CD4-positive, CD25-positive, alpha-beta regulatory T cell (primary cell): ENCODE results near the gene SOD2. TPM values are rescaled to one million over a fixed set of nuclear protein-coding genes. Genes with fewer than 3 reads are reported as not detected.

Source experiments
- ATAC-seq, 2 donors: fragments of 150-1000 bp; cut with Tn5 transposase; one replicate each; pipeline ENCODE4 v1.10.0; 2021; ENCODE audit warnings: low read depth in 2 of 2, moderate number of reproducible peaks in 2 of 2, moderate library complexity in 1 of 2
- DNase-seq, 3 donors: peaks; one replicate each; pipeline versions ENCODE4 v3.0.0 to v3.0.0-alpha.2; 2012 to 2022; ENCODE audit warnings: mixed read lengths in 1 of 3
- H3K27ac ChIP-seq: one replicate; pipeline ENCODE4 v1.7.0; 2013; ENCODE audit warnings: mild to moderate bottlenecking, low read length; ENCODE audit not compliant: insufficient read depth, poor library complexity, severe bottlenecking
- H3K27me3 ChIP-seq: one replicate; pipeline ENCODE4 v1.7.0; 2013; ENCODE audit warnings: low read length; ENCODE audit not compliant: control insufficient read depth, insufficient read depth
- H3K36me3 ChIP-seq: one replicate; pipeline ENCODE4 v1.7.0; 2013; ENCODE audit warnings: mild to moderate bottlenecking, low read length, moderate library complexity; ENCODE audit not compliant: control insufficient read depth, insufficient read depth
- H3K4me1 ChIP-seq: 2 replicates; pipeline ENCODE4 v1.7.0; 2013; ENCODE audit warnings: mild to moderate bottlenecking, low read length; ENCODE audit not compliant: insufficient read depth, control insufficient read depth, poor library complexity, severe bottlenecking
- H3K4me3 ChIP-seq: one replicate; pipeline ENCODE4 v1.7.0; 2013; ENCODE audit warnings: low read depth, mild to moderate bottlenecking, low read length, moderate library complexity
- H3K9me3 ChIP-seq, 2 experiments: 1 replicate in 1 of 2; 2 replicates in 1 of 2; pipeline ENCODE4 v1.7.0; 2013; ENCODE audit warnings: low read length in 2 of 2, mild to moderate bottlenecking in 1 of 2, moderate library complexity in 1 of 2; ENCODE audit not compliant: control insufficient read depth in 2 of 2
- H3K27ac Mint-ChIP-seq, 3 donors: one replicate each; pipeline ENCODE4 v1.8.0; 2020 to 2022; ENCODE audit warnings: mild to moderate bottlenecking in 3 of 3, mixed read lengths in 3 of 3, moderate library complexity in 2 of 3
- H3K27me3 Mint-ChIP-seq: one replicate; pipeline ENCODE4 v1.8.0; 2022; ENCODE audit warnings: mild to moderate bottlenecking, mixed read lengths
- H3K36me3 Mint-ChIP-seq: one replicate; pipeline ENCODE4 v1.8.0; 2020; ENCODE audit warnings: mixed read lengths
- H3K4me1 Mint-ChIP-seq, 4 donors: one replicate each; pipeline ENCODE4 v1.8.0; 2020 to 2022; ENCODE audit warnings: mixed read lengths in 4 of 4, mild to moderate bottlenecking in 1 of 4
- H3K4me3 Mint-ChIP-seq, 4 donors: one replicate each; pipeline ENCODE4 v1.8.0; 2020 to 2022; ENCODE audit warnings: mild to moderate bottlenecking in 4 of 4, mixed read lengths in 4 of 4, moderate library complexity in 3 of 4
- H3K9me3 Mint-ChIP-seq, 7 donors: one replicate each; pipeline ENCODE4 v1.8.0; 2020 to 2022; ENCODE audit warnings: mixed read lengths in 7 of 7, mild to moderate bottlenecking in 3 of 7, moderate library complexity in 2 of 7
- polyA plus RNA-seq, 4 donors: library from polyadenylated mRNA; unstranded; fragments of 300-500 nt; fragmentation: Illumina TruSeq; gene quantifications; one replicate each; pipeline ENCODE4 v1.2.3, GENCODE V29; 2021
- total RNA-seq: library from RNA; stranded (reverse); gene quantifications from one replicate; pipeline ENCODE4 v1.2.3, GENCODE V29; 2022

Gene SOD2
- total and polyA plus RNA-seq, 5 donors from 2014 or later, result 112 to 187 (median 136) TPM

GRCh38 chr6:159682295-159682694 is 10.7 kb downstream of the SOD2 start:
- H3K27ac Mint-ChIP-seq, result no peak overlapping the region
- no peak overlapping the region for H3K4me3 Mint-ChIP-seq
- H3K4me1 Mint-ChIP-seq, result peaks cover 8 to 43% (median 27%) of the 10 kb centered on the region in 4 donors
- Histone ChIP-seq H3K4me1 (peaks cover 7% of the 10 kb centered on the region), H3K27me3 (no peaks in the 10 kb centered on the region), H3K27ac (no peak overlapping the region), H3K9me3 (no peaks in the 10 kb centered on the region), H3K36me3 (peaks cover 74% of the 10 kb centered on the region), H3K4me3 (no peak overlapping the region)
- no peaks in the 10 kb centered on the region for H3K27me3 Mint-ChIP-seq
- ATAC-seq (no peak), DNase-seq (no peak)
- no peaks in the 10 kb centered on the region for H3K9me3 Mint-ChIP-seq
- H3K36me3 Mint-ChIP-seq, result peaks cover 50% of the 10 kb centered on the region

DNA sequence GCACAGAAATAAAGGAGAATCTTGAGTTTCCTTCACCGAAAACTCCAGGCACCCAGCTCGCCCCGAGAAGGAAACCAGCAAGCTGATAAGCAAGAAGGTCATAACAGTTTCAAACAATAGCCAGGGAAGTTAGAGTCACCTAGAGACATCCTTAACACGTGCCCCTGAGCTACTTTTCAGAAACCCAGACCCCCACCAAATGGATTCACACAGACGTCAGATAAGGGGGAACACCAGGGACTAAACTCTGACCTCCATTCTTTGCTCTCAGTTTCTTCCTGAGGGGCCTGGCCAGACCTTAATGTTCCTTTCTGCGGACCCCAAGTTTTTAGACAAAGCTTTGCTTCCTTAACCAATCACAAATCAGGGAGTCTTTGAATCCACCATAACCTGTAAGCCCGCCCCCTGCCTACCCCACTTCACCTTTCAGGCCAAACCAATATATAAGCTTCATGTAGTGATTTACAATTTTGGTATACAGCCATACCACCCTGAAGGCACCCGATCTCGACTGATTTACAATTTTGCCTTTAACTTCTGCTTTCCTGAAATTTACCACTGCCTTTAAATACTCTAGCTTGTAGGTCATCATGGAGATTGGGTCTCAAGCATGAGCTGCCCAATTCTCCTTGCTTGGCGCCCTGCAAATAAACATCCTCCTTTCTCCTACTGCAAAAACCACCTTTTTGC is 11.7 kb downstream of the SOD2 start:
- H3K4me1 ChIP-seq, result no peaks in the 10 kb centered on the region
- no peaks in the 10 kb centered on the region for H3K9me3 ChIP-seq
- H3K4me3 Mint-ChIP-seq, result no peak overlapping the region
- no peaks in the 10 kb centered on the region for H3K27me3 ChIP-seq
- no peaks in the 10 kb centered on the region for H3K9me3 Mint-ChIP-seq
- H3K36me3 Mint-ChIP-seq, result peaks cover 44% of the 10 kb centered on the region
- H3K4me1 Mint-ChIP-seq, result peaks cover 8 to 35% (median 20%) of the 10 kb centered on the region in 4 donors
- ATAC-seq, result no peak
- H3K27me3 Mint-ChIP-seq, result no peaks in the 10 kb centered on the region
- H3K36me3 ChIP-seq, result peaks cover 65% of the 10 kb centered on the region
- H3K27ac Mint-ChIP-seq, result peak overlapping the region in 1 of 3 donors; percentile 54
- DNase-seq, result no peak
- no peak overlapping the region for H3K27ac ChIP-seq
- no peak overlapping the region for H3K4me3 ChIP-seq

DNA sequence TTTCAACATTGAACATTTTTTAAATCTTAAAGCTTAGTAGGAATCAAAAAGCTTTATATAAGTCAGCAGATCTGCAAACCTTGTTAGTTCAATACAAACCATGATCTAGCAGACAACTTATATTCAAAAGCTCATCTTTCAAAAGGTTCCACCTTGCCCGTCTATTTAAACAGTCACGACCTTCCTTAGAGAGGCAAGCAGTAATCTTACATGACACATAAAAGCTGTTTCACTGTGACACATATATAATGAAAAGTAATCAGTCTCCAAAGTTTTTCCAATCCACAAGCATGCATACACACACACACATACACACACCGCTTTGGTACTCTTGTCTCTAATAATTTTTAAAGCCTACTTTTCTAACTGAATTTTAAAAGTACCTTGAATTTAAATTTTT is 12.9 kb downstream of the SOD2 start:
- Mint-ChIP-seq H3K4me3 (no peak overlapping the region), H3K36me3 (peaks cover 37% of the 10 kb centered on the region), H3K27ac (peak overlapping the region; percentile 21 to 35 (median 29)), H3K9me3 (peaks cover 0 to 3% (median 0%) of the 10 kb centered on the region in 7 donors), H3K4me1 (peaks cover 8 to 29% (median 14%) of the 10 kb centered on the region in 4 donors), H3K27me3 (no peaks in the 10 kb centered on the region)
- H3K9me3 ChIP-seq, result no peaks in the 10 kb centered on the region
- H3K36me3 ChIP-seq, result peaks cover 57% of the 10 kb centered on the region
- no peak overlapping the region for H3K4me3 ChIP-seq
- no peak for DNase-seq
- no peaks in the 10 kb centered on the region for H3K27me3 ChIP-seq
- ATAC-seq, result no peak
- H3K4me1 ChIP-seq, result no peaks in the 10 kb centered on the region
- H3K27ac ChIP-seq, result no peak overlapping the region

DNA sequence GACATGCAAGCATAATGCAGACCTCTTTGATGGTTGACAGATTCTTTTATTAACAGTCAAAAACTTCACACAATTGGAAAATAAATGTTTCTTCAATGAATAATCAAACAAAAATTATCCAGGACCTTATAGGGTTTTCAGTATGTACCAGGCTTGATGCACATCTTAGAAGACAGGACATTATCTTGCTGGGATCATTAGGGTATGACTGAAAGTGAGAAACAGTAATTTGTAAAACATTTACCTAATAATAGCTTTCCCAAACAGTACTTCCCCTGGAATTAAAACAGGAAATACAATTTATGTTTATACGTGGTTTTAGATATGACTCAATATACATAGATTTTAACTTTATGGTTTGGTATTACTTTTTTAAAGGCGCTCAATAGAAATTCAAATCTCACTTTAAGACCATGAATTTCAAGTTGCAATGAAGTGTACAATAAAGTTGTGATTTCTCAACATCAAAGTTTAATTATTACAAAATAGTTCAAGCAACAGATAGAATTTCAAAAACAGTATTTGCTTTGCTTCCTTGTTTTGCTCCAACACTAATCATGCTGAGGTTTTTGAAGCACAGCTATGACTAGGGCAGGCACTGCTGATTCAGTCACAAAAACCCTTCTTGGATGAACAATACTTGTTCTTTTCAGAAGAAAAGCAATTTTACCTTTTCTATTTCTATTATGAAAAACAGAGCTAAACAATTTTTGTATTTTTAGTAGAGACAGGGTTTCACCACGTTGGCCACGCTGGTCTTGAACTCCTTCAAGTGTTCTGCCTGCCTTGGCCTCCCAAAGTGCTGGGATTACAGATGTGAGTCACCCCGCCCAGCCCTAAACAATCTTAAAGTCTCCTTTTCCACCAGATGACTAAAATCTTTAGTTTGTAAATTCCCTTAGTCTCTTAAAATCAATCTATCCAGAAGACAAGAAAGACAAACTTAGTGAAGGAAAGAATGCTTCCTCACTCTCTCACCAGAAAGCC is 13.7 kb downstream of the SOD2 start:
- Histone ChIP-seq H3K27ac (no peak overlapping the region), H3K9me3 (no peaks in the 10 kb centered on the region), H3K4me3 (no peak overlapping the region), H3K27me3 (no peaks in the 10 kb centered on the region), H3K4me1 (no peaks in the 10 kb centered on the region), H3K36me3 (peaks cover 50% of the 10 kb centered on the region)
- H3K27me3 Mint-ChIP-seq, result no peaks in the 10 kb centered on the region
- peaks cover 3 to 25% (median 14%) of the 10 kb centered on the region in 4 donors for H3K4me1 Mint-ChIP-seq
- DNase-seq, result no peak
- peak overlapping the region; percentile 21 to 35 (median 29) for H3K27ac Mint-ChIP-seq
- H3K4me3 Mint-ChIP-seq, result no peak overlapping the region
- ATAC-seq, result no peak
- peaks cover 37% of the 10 kb centered on the region for H3K36me3 Mint-ChIP-seq
- peaks cover 0 to 3% (median 0%) of the 10 kb centered on the region in 7 donors for H3K9me3 Mint-ChIP-seq

GRCh38 chr6:159678574-159678973 is 14.5 kb downstream of the SOD2 start:
- Mint-ChIP-seq H3K36me3 (peaks cover 36% of the 10 kb centered on the region), H3K4me1 (peaks cover 3 to 25% (median 16%) of the 10 kb centered on the region in 4 donors), H3K9me3 (peaks cover 0 to 3% (median 0%) of the 10 kb centered on the region in 7 donors), H3K27ac (no peak overlapping the region), H3K27me3 (no peaks in the 10 kb centered on the region), H3K4me3 (no peak overlapping the region)
- H3K9me3 ChIP-seq, result no peaks in the 10 kb centered on the region
- DNase-seq, result no peak
- H3K4me1 ChIP-seq, result no peaks in the 10 kb centered on the region
- no peak overlapping the region for H3K4me3 ChIP-seq
- H3K27me3 ChIP-seq, result no peaks in the 10 kb centered on the region
- no peak for ATAC-seq
- peaks cover 43% of the 10 kb centered on the region for H3K36me3 ChIP-seq
- H3K27ac ChIP-seq, result peak overlapping the region; percentile 10

DNA sequence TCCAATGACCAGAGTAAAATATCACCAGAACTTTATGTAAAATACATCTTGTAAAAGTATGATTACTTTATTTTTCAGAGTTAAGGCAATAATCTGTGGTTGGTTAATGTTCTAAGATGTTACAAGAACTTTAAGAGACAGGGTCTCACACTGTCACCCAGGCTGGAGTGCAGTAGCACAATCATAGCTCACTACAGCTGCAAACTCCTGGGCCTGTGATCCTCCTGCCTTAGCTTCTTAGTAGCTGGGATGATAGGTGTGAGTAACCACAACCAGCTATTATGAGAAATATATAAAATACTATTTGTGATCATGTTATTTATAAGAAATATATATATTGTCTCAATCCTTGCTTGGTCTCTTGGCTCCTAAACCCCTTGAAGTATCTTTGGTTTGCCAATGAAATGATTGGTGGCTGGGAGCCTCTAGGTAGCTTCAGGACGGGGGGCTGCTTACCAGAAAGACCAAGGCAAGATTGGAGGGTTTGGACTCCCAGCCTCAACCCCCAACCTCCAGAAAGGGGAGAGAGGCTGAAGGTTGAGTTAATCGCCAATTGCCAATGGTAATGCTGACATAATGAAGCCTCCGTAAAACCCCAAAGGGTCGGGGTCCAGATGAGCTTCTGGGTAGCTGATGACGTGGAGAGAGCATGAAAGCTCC is 15.4 kb downstream of the SOD2 start:
- DNase-seq (no peak), ATAC-seq (no peak)
- Histone ChIP-seq H3K9me3 (no peaks in the 10 kb centered on the region), H3K36me3 (peaks cover 37% of the 10 kb centered on the region), H3K4me3 (no peak overlapping the region), H3K27ac (no peak overlapping the region), H3K27me3 (no peaks in the 10 kb centered on the region), H3K4me1 (no peaks in the 10 kb centered on the region)
- H3K27ac Mint-ChIP-seq, result no peak overlapping the region
- peaks cover 43% of the 10 kb centered on the region for H3K36me3 Mint-ChIP-seq
- no peaks in the 10 kb centered on the region for H3K27me3 Mint-ChIP-seq
- peaks cover 0 to 3% (median 0%) of the 10 kb centered on the region in 7 donors for H3K9me3 Mint-ChIP-seq
- peaks cover 3 to 25% (median 16%) of the 10 kb centered on the region in 4 donors for H3K4me1 Mint-ChIP-seq
- H3K4me3 Mint-ChIP-seq, result no peak overlapping the region

DNA sequence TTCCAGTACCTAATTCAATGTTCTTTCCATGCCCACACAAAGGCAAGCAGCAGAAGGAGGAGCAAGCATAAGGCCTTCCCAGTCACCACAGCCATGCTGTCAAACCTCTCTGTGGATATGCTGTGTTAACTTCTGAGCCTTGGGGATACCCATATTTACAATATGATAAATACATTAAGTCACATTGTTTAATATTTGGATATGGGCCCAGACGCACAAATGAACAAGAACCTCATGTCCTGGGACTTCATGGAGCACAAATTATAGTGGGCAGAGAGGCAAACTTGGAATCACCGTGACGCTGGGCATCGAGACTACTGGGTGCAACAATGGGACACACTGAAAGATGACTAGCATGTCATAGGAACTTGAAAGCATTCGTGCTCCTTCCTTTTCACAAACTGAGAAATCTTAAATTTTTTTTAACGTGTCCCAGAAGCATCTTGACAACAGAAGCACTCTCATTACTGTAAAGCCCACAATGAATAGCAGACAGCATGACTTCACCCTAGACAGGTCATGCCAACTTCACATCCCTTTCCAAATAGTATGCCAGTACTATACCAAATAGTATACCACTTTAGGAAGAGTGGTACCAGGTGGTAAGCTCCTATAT is 16.0 kb downstream of the SOD2 start:
- DNase-seq (no peak), ATAC-seq (no peak)
- no peaks in the 10 kb centered on the region for H3K27me3 ChIP-seq
- no peak overlapping the region for H3K27ac ChIP-seq
- no peaks in the 10 kb centered on the region for H3K9me3 ChIP-seq
- H3K4me3 ChIP-seq, result no peak overlapping the region
- Mint-ChIP-seq H3K4me3 (no peak overlapping the region), H3K27me3 (no peaks in the 10 kb centered on the region), H3K36me3 (peaks cover 41% of the 10 kb centered on the region), H3K9me3 (peaks cover 0 to 3% (median 0%) of the 10 kb centered on the region in 7 donors), H3K4me1 (peaks cover 3 to 21% (median 16%) of the 10 kb centered on the region in 4 donors), H3K27ac (peak overlapping the region in 1 of 3 donors; percentile 20)
- no peaks in the 10 kb centered on the region for H3K4me1 ChIP-seq
- H3K36me3 ChIP-seq, result peaks cover 31% of the 10 kb centered on the region
